IgD-negative memory B cell (primary cell): ENCODE measurements around the gene PARP6. TPM values are rescaled to one million over a fixed set of nuclear protein-coding genes. Genes with fewer than 3 reads are reported as not detected.
A peak's percentile ranks its signal among the peaks of the same experiment; 100 is the strongest.

Experiments
- H3K27ac Mint-ChIP-seq, 3 donors: one replicate each; pipeline ENCODE4 v1.8.0; 2020 to 2022; ENCODE audit warnings: mild to moderate bottlenecking in 3 of 3, mixed read lengths in 3 of 3, moderate library complexity in 1 of 3
- H3K27me3 Mint-ChIP-seq: one replicate; pipeline ENCODE4 v1.8.0; 2021; ENCODE audit warnings: mixed read lengths
- H3K36me3 Mint-ChIP-seq: one replicate; pipeline ENCODE4 v1.8.0; 2020; ENCODE audit warnings: mild to moderate bottlenecking, mixed read lengths
- H3K4me1 Mint-ChIP-seq, 3 donors: one replicate each; pipeline ENCODE4 v1.8.0; 2020 to 2022; ENCODE audit warnings: mixed read lengths in 3 of 3, mild to moderate bottlenecking in 1 of 3
- H3K4me3 Mint-ChIP-seq, 4 donors: one replicate each; pipeline ENCODE4 v1.8.0; 2020 to 2022; ENCODE audit warnings: mild to moderate bottlenecking in 4 of 4, mixed read lengths in 4 of 4, moderate library complexity in 3 of 4
- H3K9me3 Mint-ChIP-seq, 3 donors: one replicate each; pipeline ENCODE4 v1.8.0; 2020 to 2021; ENCODE audit warnings: mixed read lengths in 3 of 3, mild to moderate bottlenecking in 1 of 3
- polyA plus RNA-seq: library from polyadenylated mRNA; unstranded; fragments of 300-500 nt; fragmentation: Illumina TruSeq; gene quantifications from one replicate; pipeline ENCODE4 v1.2.3, GENCODE V29; 2021

PARP6 gene
- polyA plus RNA-seq, 1 donor from 2014 or later: 34.4 TPM

- Mint-ChIP-seq H3K9me3 (no peaks in the 10 kb centered on the region), H3K27me3 (peaks cover 3% of the 10 kb centered on the region), H3K36me3 (peaks cover 2% of the 10 kb centered on the region), H3K27ac (no peak overlapping the region), H3K4me1 (peaks cover 0 to 7% (median 5%) of the 10 kb centered on the region in 3 donors), H3K4me3 (no peak overlapping the region)
Observed at GRCh38 chr15:72202302-72202701, 70.1 kb downstream of the PARP6 start.

GRCh38 chr15:72201391-72201921 is 70.9 kb downstream of the PARP6 start:
- H3K9me3 Mint-ChIP-seq: no peaks in the 10 kb centered on the region
- H3K4me3 Mint-ChIP-seq: no peak overlapping the region
- H3K36me3 Mint-ChIP-seq: peaks cover 2% of the 10 kb centered on the region
- H3K27ac Mint-ChIP-seq: peak overlapping the region in 1 of 3 donors; percentile 93
- peaks cover 0 to 7% (median 5%) of the 10 kb centered on the region in 3 donors for H3K4me1 Mint-ChIP-seq
- peaks cover 10% of the 10 kb centered on the region for H3K27me3 Mint-ChIP-seq

- peaks cover 10% of the 10 kb centered on the region for H3K27me3 Mint-ChIP-seq
- H3K36me3 Mint-ChIP-seq: peaks cover 2% of the 10 kb centered on the region
- H3K4me3 Mint-ChIP-seq: no peak overlapping the region
- H3K27ac Mint-ChIP-seq: peak overlapping the region in 2 of 3 donors; percentile 19 to 93
- no peaks in the 10 kb centered on the region for H3K9me3 Mint-ChIP-seq
- peaks cover 0 to 8% (median 5%) of the 10 kb centered on the region in 3 donors for H3K4me1 Mint-ChIP-seq
Observed at GRCh38 chr15:72200395-72201237, 71.7 kb downstream of the PARP6 start.

- H3K27ac Mint-ChIP-seq: peak overlapping the region in 1 of 3 donors; percentile 19
- H3K4me3 Mint-ChIP-seq: no peak overlapping the region
- H3K36me3 Mint-ChIP-seq: peaks cover 2% of the 10 kb centered on the region
- peaks cover 10% of the 10 kb centered on the region for H3K27me3 Mint-ChIP-seq
- peaks cover 0 to 9% (median 8%) of the 10 kb centered on the region in 3 donors for H3K4me1 Mint-ChIP-seq
- no peaks in the 10 kb centered on the region for H3K9me3 Mint-ChIP-seq
Observed at GRCh38 chr15:72199721-72200212, 72.6 kb downstream of the PARP6 start.

- no peak overlapping the region for H3K4me3 Mint-ChIP-seq
- peaks cover 10% of the 10 kb centered on the region for H3K27me3 Mint-ChIP-seq
- no peaks in the 10 kb centered on the region for H3K9me3 Mint-ChIP-seq
- H3K27ac Mint-ChIP-seq: peak overlapping the region in 1 of 3 donors; percentile 68
- no peaks in the 10 kb centered on the region for H3K36me3 Mint-ChIP-seq
- H3K4me1 Mint-ChIP-seq: peaks cover 0 to 9% (median 8%) of the 10 kb centered on the region in 3 donors
Observed at GRCh38 chr15:72199205-72199515, 73.2 kb downstream of the PARP6 start.

GRCh38 chr15:72198356-72199204 is 73.8 kb downstream of the PARP6 start:
- peak overlapping the region in 1 of 3 donors; percentile 68 for H3K27ac Mint-ChIP-seq
- H3K27me3 Mint-ChIP-seq: peaks cover 10% of the 10 kb centered on the region
- H3K36me3 Mint-ChIP-seq: peaks cover 2% of the 10 kb centered on the region
- H3K4me3 Mint-ChIP-seq: peak overlapping the region in 2 of 4 donors; percentile 60 to 72
- peaks cover 0 to 9% (median 8%) of the 10 kb centered on the region in 3 donors for H3K4me1 Mint-ChIP-seq
- H3K9me3 Mint-ChIP-seq: no peaks in the 10 kb centered on the region

GRCh38 chr15:72197460-72198355 is 74.6 kb downstream of the PARP6 start, which contains the start of gene GRAMD2A:
Gene GRAMD2A (minus strand): TSS chr15:72197787.
- H3K9me3 Mint-ChIP-seq: no peaks in the 10 kb centered on the region
- H3K27ac Mint-ChIP-seq: peak within 1 kb of the TSS in 1 of 3 donors; percentile 68
- H3K4me3 Mint-ChIP-seq: peak within 1 kb of the TSS in 3 of 4 donors; percentile 60 to 86 (median 60)
- H3K4me1 Mint-ChIP-seq: peaks cover 0 to 9% (median 8%) of the 10 kb centered on the region in 3 donors
- H3K36me3 Mint-ChIP-seq: peaks cover 2% of the 10 kb centered on the region
- peaks cover 10% of the 10 kb centered on the region for H3K27me3 Mint-ChIP-seq

- Mint-ChIP-seq H3K4me1 (peaks cover 0 to 9% (median 6%) of the 10 kb centered on the region in 3 donors), H3K36me3 (peaks cover 2% of the 10 kb centered on the region), H3K4me3 (peak overlapping the region in 2 of 4 donors; percentile 58 to 86), H3K9me3 (no peaks in the 10 kb centered on the region), H3K27me3 (peaks cover 10% of the 10 kb centered on the region), H3K27ac (no peak overlapping the region)
Observed at GRCh38 chr15:72197041-72197459, 75.3 kb downstream of the PARP6 start.

GRCh38 chr15:72196409-72197040 is 75.8 kb downstream of the PARP6 start:
- Mint-ChIP-seq H3K27ac (no peak overlapping the region), H3K9me3 (no peaks in the 10 kb centered on the region), H3K4me3 (peak overlapping the region in 2 of 4 donors; percentile 48 to 86), H3K36me3 (peaks cover 2% of the 10 kb centered on the region), H3K27me3 (peaks cover 11% of the 10 kb centered on the region), H3K4me1 (peaks cover 0 to 7% (median 6%) of the 10 kb centered on the region in 3 donors)

- H3K27ac Mint-ChIP-seq: peak overlapping the region in 1 of 3 donors; percentile 39
Observed at GRCh38 chr15:72195101-72195511, 77.2 kb downstream of the PARP6 start.

GRCh38 chr15:72193836-72194396 is 78.4 kb downstream of the PARP6 start:
- no peak overlapping the region for H3K27ac Mint-ChIP-seq
- peaks cover 2% of the 10 kb centered on the region for H3K36me3 Mint-ChIP-seq
- no peaks in the 10 kb centered on the region for H3K9me3 Mint-ChIP-seq
- H3K27me3 Mint-ChIP-seq: peaks cover 14% of the 10 kb centered on the region
- H3K4me3 Mint-ChIP-seq: no peak overlapping the region
- H3K4me1 Mint-ChIP-seq: peaks cover 0 to 7% (median 4%) of the 10 kb centered on the region in 3 donors

More at GRCh38 chr15:72195101-72195511, 77.2 kb downstream of the PARP6 start:
- Mint-ChIP-seq H3K9me3 (no peaks in the 10 kb centered on the region), H3K4me1 (peaks cover 0 to 7% (median 6%) of the 10 kb centered on the region in 3 donors), H3K4me3 (no peak overlapping the region), H3K27me3 (peaks cover 14% of the 10 kb centered on the region), H3K36me3 (peaks cover 2% of the 10 kb centered on the region)

GRCh38 chr15:72192416-72192815 is 79.9 kb downstream of the PARP6 start:
- peaks cover 12% of the 10 kb centered on the region for H3K27me3 Mint-ChIP-seq
- H3K4me3 Mint-ChIP-seq: no peak overlapping the region
- H3K36me3 Mint-ChIP-seq: peaks cover 2% of the 10 kb centered on the region
- H3K9me3 Mint-ChIP-seq: no peaks in the 10 kb centered on the region
- H3K27ac Mint-ChIP-seq: no peak overlapping the region
- peaks cover 0 to 4% (median 4%) of the 10 kb centered on the region in 3 donors for H3K4me1 Mint-ChIP-seq
